Astrocyte (in vitro differentiated cells and primary cell): ENCODE measurements around the gene IQSEC3.

Source experiments
- CTCF ChIP-seq: IDR thresholded peaks from 2 replicates; pipeline ENCODE4 v1.5.1; 2011; ENCODE audit warnings: low read depth, mild to moderate bottlenecking, inconsistent platforms, low read length, moderate library complexity; ENCODE audit not compliant: insufficient read depth
- EZH2 ChIP-seq: IDR thresholded peaks from 2 replicates; pipeline ENCODE4 v1.6.1; 2012; ENCODE audit warnings: mild to moderate bottlenecking, low read length, inconsistent platforms; ENCODE audit not compliant: insufficient read depth

- TF ChIP-seq CTCF = no peak
- no peak for TF ChIP-seq EZH2
These were observed 50.7 kb downstream of the IQSEC3 start for GRCh38 chr12:117311-117710.
